ENCODE results near the gene LAMB4. TPM values are rescaled to one million over a fixed set of nuclear protein-coding genes. Genes with fewer than 3 reads are reported as not detected.

LAMB4 gene
- total and polyA plus RNA-seq, 2 of the 4 experiments (the other 2 are of a cell fraction), result 0.12 to 0.18 TPM

GRCh38 chr7:108029034-108029433, 101.1 kb downstream of the LAMB4 start:
- peak overlapping the region; percentile 49; the same call in 1 of the 2 replicates for H3K14ac ChIP-seq (replicated peaks; ENCODE audit: low read depth, low read length)
- no peak overlapping the region for H3K9ac ChIP-seq (ENCODE audit: low read depth, low read length)
- DNase-seq (no peak), ATAC-seq (ENCODE audit: low read depth) (no peak)
- no peak overlapping the region for H3K4me2 ChIP-seq (ENCODE audit: low read depth, low read length)
- intact Hi-C loops (cut with micrococcal nuclease) (no loop called here), dilution Hi-C loops (cut with HindIII; ENCODE audit: low sequenced_read_pairs, unreplicated experiment) (no loop called here), in situ Hi-C loops (cut with MboI; ENCODE audit: low sequenced_read_pairs) (no loop called here)
- H2AK9ac ChIP-seq (replicated peaks; ENCODE audit: low read depth, low read length, poor library complexity), result no peak overlapping the region
- no peaks in the 10 kb centered on the region for H3K79me1 ChIP-seq (ENCODE audit: low read depth in 1 of 2, low read length in 2 of 2)
- WGBS, 2 experiments (ENCODE audit: extremely low coverage in 2 of 2, insufficient read length in 1 of 2), result no CpG with 5 or more reads among the region's 3 CpGs
- H3K27ac ChIP-seq (ENCODE audit: insufficient read depth, low read length), result no peak overlapping the region
- no peak overlapping the region for H4K5ac ChIP-seq (ENCODE audit: low read depth, low read length)
- H3K36me3 ChIP-seq (ENCODE audit: control insufficient read depth, insufficient read depth, low read length), result no peaks in the 10 kb centered on the region
- no peak overlapping the region for H2BK5ac ChIP-seq (ENCODE audit: low read depth, low read length, poor library complexity, severe bottlenecking)
- peak overlapping the region; percentile 87; the same call in 1 of the 2 replicates for H2AK5ac ChIP-seq (ENCODE audit: low read depth, low read length)
- H2BK20ac ChIP-seq (ENCODE audit: low read depth, low read length), result peak overlapping the region; percentile 4; the same call in 1 of the 2 replicates
- H4K91ac ChIP-seq (ENCODE audit: insufficient read depth, low read depth, low read length), result peak overlapping the region; percentile 24; the same call in 1 of the 2 replicates
- no peak for TF ChIP-seq POLR2A (IDR thresholded peaks at IDR 0.05; ENCODE audit: low read depth, low read length)
- TF ChIP-seq NFE2L2 (IDR thresholded peaks at IDR 0.05; ENCODE audit: low read depth, low read length), result no peak
- TF ChIP-seq USF2 (IDR thresholded peaks at IDR 0.05; ENCODE audit: low read depth, low read length), result no peak
- no peak overlapping the region for H3K4me3 ChIP-seq (ENCODE audit: insufficient read depth, low read depth, low read length)
- no peak overlapping the region for H3K23ac ChIP-seq (ENCODE audit: low read depth, low read length)
- H3K9me3 ChIP-seq (ENCODE audit: control insufficient read depth, insufficient read depth, low read length), result no peaks in the 10 kb centered on the region
- BruUV-seq (replicated peaks), result no TSS peak
- peak overlapping the region; percentile 94 for H2BK120ac ChIP-seq (ENCODE audit: low read depth, low read length)
- H4K8ac ChIP-seq (ENCODE audit: low read depth in 2 of 2, low read length in 2 of 2), result peak overlapping the region; percentile 62 to 74; a peak in 2 of 4 replicates
- H3K18ac ChIP-seq (ENCODE audit: low read depth, low read length), result no peak overlapping the region
- H2BK15ac ChIP-seq (ENCODE audit: low read depth, low read length), result peak overlapping the region; percentile 74; the same call in 2 of the 3 replicates
- peaks cover 8% of the 10 kb centered on the region for H3K4me1 ChIP-seq (ENCODE audit: control insufficient read depth, insufficient read depth, low read length)
- no peak overlapping the region for H2AFZ ChIP-seq (replicated peaks; ENCODE audit: low read length, poor library complexity)
- H4K20me1 ChIP-seq (ENCODE audit: insufficient read depth, low read length), result no peaks in the 10 kb centered on the region
- H3K27me3 ChIP-seq (ENCODE audit: control insufficient read depth, insufficient read depth, low read length), result no peaks in the 10 kb centered on the region
- H3K56ac ChIP-seq (ENCODE audit: extremely low read depth, insufficient read depth, low read length), result no peak overlapping the region
- ChIA-PET POLR2A (ENCODE audit: unreplicated experiment) (no interaction called here), CTCF (no interaction called here)
- peaks cover 2% of the 10 kb centered on the region; the same call in 1 of the 2 replicates for H3K9me1 ChIP-seq (ENCODE audit: insufficient read depth, low read length)
- no peak overlapping the region for H3K4ac ChIP-seq (ENCODE audit: low read depth, low read length)
